Loucy (cell line): ENCODE data around the gene KXD1.

ENCODE experiments used
- H2AFZ ChIP-seq: fragments of 200-600 bp; sonication (generic); 2 replicates; pipeline ENCODE4 v1.6.0; 2016; ENCODE audit warnings: antibody characterized with exemption, mild to moderate bottlenecking, low read length, moderate library complexity
- H3F3A ChIP-seq: fragments of 200-600 bp; 2 replicates; pipeline ENCODE4 v1.6.0; 2016; ENCODE audit warnings: antibody characterized with exemption, low read depth, mild to moderate bottlenecking
- H3K27me3 ChIP-seq: fragments of 200-600 bp; sonication (generic); 2 replicates; pipeline ENCODE4 v1.6.1; 2014; ENCODE audit warnings: low read length, mild to moderate bottlenecking; ENCODE audit not compliant: insufficient read depth, poor library complexity, severe bottlenecking
- H3K36me3 ChIP-seq: fragments of 200-600 bp; sonication (generic); 2 replicates; pipeline ENCODE4 v1.6.1; 2016; ENCODE audit warnings: low read length; ENCODE audit not compliant: insufficient read depth
- H3K4me1 ChIP-seq: fragments of 200-600 bp; sonication (generic); 2 replicates; pipeline ENCODE4 v1.5.1; 2014; ENCODE audit warnings: low read length, mild to moderate bottlenecking; ENCODE audit not compliant: insufficient read depth, poor library complexity, severe bottlenecking
- H3K4me2 ChIP-seq: fragments of 200-600 bp; sonication (generic); 2 replicates; pipeline ENCODE4 v1.6.0; 2014; ENCODE audit warnings: antibody characterized with exemption, low read length, low read depth, mild to moderate bottlenecking; ENCODE audit not compliant: poor library complexity, severe bottlenecking
- H3K4me3 ChIP-seq: fragments of 200-600 bp; sonication (generic); 2 replicates; pipeline ENCODE4 v1.5.1; 2014; ENCODE audit warnings: low read length, mild to moderate bottlenecking, mixed read lengths; ENCODE audit not compliant: poor library complexity, severe bottlenecking
- H3K79me2 ChIP-seq: fragments of 200-600 bp; sonication (generic); 2 replicates; pipeline ENCODE4 v1.6.1; 2014; ENCODE audit warnings: low read length; ENCODE audit not compliant: insufficient read depth
- H3K9ac ChIP-seq: fragments of 200-600 bp; sonication (generic); 2 replicates; pipeline ENCODE4 v1.6.0; 2014; ENCODE audit warnings: mild to moderate bottlenecking, low read depth, low read length, moderate library complexity; ENCODE audit not compliant: poor library complexity, severe bottlenecking
- H3K9me2 ChIP-seq: fragments of 200-600 bp; sonication (generic); replicated peaks from 2 replicates; pipeline ENCODE4 v1.6.1; 2016; ENCODE audit warnings: low read depth, low read length, mixed read lengths
- H3K9me3 ChIP-seq: fragments of 200-600 bp; sonication (generic); 2 replicates; pipeline ENCODE4 v1.6.1; 2014; ENCODE audit warnings: mild to moderate bottlenecking, antibody characterized with exemption, low read length, low read depth; ENCODE audit not compliant: insufficient read depth
- H4K20me1 ChIP-seq: fragments of 200-600 bp; sonication (generic); 2 replicates; pipeline ENCODE4 v1.6.0; 2014; ENCODE audit warnings: antibody characterized with exemption, low read length, mild to moderate bottlenecking; ENCODE audit not compliant: insufficient read depth, poor library complexity, severe bottlenecking
- EZH2phosphoT487 ChIP-seq: fragments of 200-600 bp; IDR thresholded peaks from 2 replicates; pipeline ENCODE4 v1.6.1; 2018; ENCODE audit warnings: antibody characterized with exemption, mild to moderate bottlenecking, moderate library complexity, borderline replicate concordance
- TF ChIP-seq, protein P1 (sequence below): fragments of 200-600 bp; sonication (generic); conservative IDR thresholded peaks from 2 replicates; pipeline ENCODE4 v1.5.1; 2014; ENCODE audit warnings: mild to moderate bottlenecking, antibody characterized with exemption, low read length

The KXD1 gene

DNA sequence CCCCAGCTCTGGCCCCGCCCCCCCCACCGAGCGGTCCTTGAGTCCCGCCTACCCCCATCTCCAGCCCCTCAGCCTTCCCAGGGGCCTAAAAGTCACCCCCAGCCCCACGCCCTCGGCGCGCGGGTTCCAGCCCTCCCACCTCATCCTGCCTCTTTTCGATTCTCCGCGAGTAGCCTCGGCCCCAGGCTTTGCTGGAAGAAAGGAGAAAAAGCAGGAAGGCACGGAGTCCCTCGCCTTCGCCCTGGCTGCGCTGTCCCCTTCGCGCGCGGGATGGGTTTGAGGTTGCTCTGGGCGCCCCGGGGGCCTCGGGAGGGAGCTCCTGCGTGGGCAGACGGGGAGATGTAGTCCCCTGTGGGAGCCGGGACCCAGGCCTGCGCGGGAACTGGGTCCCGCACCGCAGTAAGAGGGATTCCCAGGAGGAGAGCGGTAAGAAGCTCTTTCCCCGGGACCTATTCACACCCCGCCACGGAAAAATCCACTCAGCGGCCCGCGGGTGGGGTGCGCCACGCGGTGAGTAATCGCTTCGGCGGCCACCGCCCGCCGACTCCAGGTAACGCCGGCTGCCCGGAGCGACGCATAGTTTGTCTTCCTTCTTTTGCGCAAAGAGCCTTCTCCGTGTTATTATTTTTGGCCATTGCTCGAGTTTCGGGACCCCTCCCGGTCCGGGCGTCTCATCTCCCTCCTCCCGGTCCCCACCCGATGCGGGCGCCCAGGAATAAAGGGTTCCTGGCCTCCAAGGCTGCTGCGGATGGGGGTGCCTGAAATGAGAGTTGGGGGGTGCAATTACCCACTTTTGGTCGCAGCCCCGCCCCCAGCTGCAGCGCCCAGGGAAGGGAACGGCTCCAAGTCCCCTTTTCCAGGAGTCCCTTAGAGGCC is 49.8 kb downstream of the KXD1 start:
- no peak overlapping the region for H3K4me2 ChIP-seq
- no peaks in the 10 kb centered on the region for H3K36me3 ChIP-seq
- H3K27me3 ChIP-seq: no peaks in the 10 kb centered on the region
- H2AFZ ChIP-seq: no peak overlapping the region
- no peaks in the 10 kb centered on the region for H3F3A ChIP-seq
- no peaks in the 10 kb centered on the region for H3K9me3 ChIP-seq
- H3K9ac ChIP-seq: no peak overlapping the region
- H4K20me1 ChIP-seq: no peaks in the 10 kb centered on the region
- no peak overlapping the region for H3K4me3 ChIP-seq
- TF ChIP-seq EZH2phosphoT487: no peak
- TF ChIP-seq, protein P1, sequence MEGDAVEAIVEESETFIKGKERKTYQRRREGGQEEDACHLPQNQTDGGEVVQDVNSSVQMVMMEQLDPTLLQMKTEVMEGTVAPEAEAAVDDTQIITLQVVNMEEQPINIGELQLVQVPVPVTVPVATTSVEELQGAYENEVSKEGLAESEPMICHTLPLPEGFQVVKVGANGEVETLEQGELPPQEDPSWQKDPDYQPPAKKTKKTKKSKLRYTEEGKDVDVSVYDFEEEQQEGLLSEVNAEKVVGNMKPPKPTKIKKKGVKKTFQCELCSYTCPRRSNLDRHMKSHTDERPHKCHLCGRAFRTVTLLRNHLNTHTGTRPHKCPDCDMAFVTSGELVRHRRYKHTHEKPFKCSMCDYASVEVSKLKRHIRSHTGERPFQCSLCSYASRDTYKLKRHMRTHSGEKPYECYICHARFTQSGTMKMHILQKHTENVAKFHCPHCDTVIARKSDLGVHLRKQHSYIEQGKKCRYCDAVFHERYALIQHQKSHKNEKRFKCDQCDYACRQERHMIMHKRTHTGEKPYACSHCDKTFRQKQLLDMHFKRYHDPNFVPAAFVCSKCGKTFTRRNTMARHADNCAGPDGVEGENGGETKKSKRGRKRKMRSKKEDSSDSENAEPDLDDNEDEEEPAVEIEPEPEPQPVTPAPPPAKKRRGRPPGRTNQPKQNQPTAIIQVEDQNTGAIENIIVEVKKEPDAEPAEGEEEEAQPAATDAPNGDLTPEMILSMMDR: no peak
- H3K4me1 ChIP-seq: no peaks in the 10 kb centered on the region
- no peaks in the 10 kb centered on the region for H3K9me2 ChIP-seq
- H3K79me2 ChIP-seq: no peaks in the 10 kb centered on the region

DNA sequence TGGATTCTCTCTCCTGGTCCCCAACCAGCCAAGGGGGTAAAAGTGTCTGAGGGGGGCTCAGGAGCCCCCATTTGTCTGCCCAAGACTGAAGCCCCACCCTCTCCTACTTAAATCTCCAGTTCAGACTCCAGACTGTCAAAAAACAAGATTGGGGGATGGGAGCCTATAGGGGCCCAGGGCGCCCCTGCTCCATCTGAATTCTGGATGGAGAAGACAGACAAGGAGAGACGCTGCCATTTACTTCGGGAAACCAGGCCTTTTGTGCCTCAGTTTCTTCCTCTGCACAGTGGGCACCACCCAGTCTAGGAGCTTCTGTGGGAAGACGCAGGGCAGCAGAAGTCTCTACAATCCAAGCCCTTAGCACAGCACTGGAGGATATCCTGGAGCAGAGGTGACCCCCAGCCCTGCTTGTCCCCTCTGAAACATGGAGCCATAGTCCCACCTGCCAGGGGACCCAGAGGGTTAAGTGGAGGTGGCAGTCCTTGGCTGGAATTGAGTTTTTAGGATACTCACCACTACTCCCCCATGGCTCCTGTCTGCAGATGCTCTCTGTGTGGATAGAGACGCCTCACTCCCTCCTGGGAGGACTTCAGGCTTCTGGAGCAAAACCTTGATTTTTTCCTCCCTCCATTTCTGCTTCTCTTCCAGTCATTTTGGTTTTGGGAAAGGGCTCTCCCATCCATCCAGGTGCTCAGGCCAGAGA is 50.6 kb downstream of the KXD1 start:
- Histone ChIP-seq H3K27me3 (no peaks in the 10 kb centered on the region), H3K79me2 (no peaks in the 10 kb centered on the region), H4K20me1 (no peaks in the 10 kb centered on the region), H3K36me3 (no peaks in the 10 kb centered on the region), H3K9me3 (no peaks in the 10 kb centered on the region), H3K9me2 (no peaks in the 10 kb centered on the region), H3K4me3 (no peak overlapping the region), H3F3A (no peaks in the 10 kb centered on the region), H3K9ac (no peak overlapping the region), H3K4me1 (no peaks in the 10 kb centered on the region), H2AFZ (no peak overlapping the region), H3K4me2 (no peak overlapping the region)
- TF ChIP-seq, protein P1: no peak
- TF ChIP-seq EZH2phosphoT487: no peak

DNA sequence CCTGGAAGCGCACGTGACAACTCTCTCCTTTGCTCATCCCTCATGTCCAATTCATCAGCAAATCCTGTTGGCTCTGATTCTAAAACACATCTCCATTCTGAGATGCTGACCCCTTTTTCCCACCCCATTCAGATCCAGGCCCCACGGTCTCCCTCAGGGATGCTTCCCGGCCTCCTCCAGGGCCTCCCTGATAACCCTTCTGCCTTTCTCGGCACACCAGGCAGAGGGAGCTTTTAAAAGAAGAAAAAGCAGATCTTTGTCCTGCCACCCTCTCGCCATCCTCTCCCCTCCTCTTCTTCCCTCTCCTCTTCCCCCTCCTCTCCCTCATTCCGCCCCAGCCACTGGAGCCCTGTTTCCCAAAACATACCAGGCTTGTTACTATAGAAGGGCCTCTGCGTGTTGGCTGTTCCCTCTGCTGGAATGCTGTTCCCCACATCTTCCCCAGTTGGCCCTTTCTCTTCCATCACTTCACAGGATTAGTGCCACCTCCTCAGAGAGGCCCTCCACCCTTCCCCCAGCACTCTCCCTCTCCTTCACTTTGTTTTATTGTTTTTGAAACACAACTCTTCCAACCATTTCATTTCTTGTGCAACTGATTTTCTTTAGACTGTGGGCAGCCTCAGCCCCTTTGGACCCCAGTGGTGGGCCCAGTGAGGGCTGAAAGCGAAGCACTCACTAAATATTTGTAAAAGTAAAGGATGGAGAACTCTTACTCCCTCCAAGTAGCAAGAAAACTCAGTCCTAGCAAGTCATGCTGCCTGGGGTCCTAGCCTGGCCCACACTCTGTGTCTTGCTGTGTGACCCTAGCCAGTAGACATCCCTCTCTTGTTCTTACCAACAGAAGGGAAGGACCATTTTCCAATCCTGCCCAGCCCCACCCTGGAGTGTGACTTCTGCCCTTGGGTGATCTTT is 51.4 kb downstream of the KXD1 start:
- TF ChIP-seq, protein P1: no peak
- no peak for TF ChIP-seq EZH2phosphoT487
- no peak overlapping the region for H3K4me3 ChIP-seq
- no peaks in the 10 kb centered on the region for H4K20me1 ChIP-seq
- no peaks in the 10 kb centered on the region for H3K4me1 ChIP-seq
- H3K79me2 ChIP-seq: no peaks in the 10 kb centered on the region
- no peaks in the 10 kb centered on the region for H3K9me3 ChIP-seq
- no peaks in the 10 kb centered on the region for H3K9me2 ChIP-seq
- H2AFZ ChIP-seq: no peak overlapping the region
- H3K4me2 ChIP-seq: no peak overlapping the region
- no peaks in the 10 kb centered on the region for H3K27me3 ChIP-seq
- no peak overlapping the region for H3K9ac ChIP-seq
- no peaks in the 10 kb centered on the region for H3F3A ChIP-seq
- no peaks in the 10 kb centered on the region for H3K36me3 ChIP-seq
